Midbrain (tissue), 1 donor: ENCODE results near the gene CXorf38.

Experiments
- DNase-seq: peaks from one replicate; lab custom pipeline; 2025; lab: John Stamatoyannopoulos, UW

The CXorf38 gene

GRCh38 chrX:40647307-40648197, at the start of gene CXorf38:
CXorf38 (minus strand) TSS chrX:40647561; CDS start chrX:40647520, 41 bp downstream.
- DNase-seq = peak; percentile 84

GRCh38 chrX:40694802-40695201, 47.4 kb upstream of the CXorf38 start:
- DNase-seq = no peak

GRCh38 chrX:40688929-40689328, 41.6 kb upstream of the CXorf38 start:
- DNase-seq = no peak

- no peak for DNase-seq
These were observed 39.8 kb upstream of the CXorf38 start for GRCh38 chrX:40687169-40687568.

- no peak for DNase-seq
These were observed 38.1 kb upstream of the CXorf38 start for GRCh38 chrX:40685362-40685918.

- no peak for DNase-seq
These were observed 36.7 kb upstream of the CXorf38 start for GRCh38 chrX:40684092-40684491.

- no peak for DNase-seq
These were observed 35.9 kb upstream of the CXorf38 start for GRCh38 chrX:40683245-40683644.

- no peak for DNase-seq
These were observed 23.8 kb upstream of the CXorf38 start for GRCh38 chrX:40671126-40671525.

GRCh38 chrX:40663880-40664630, 16.7 kb upstream of the CXorf38 start:
- DNase-seq = no peak

GRCh38 chrX:40663078-40663740, 15.8 kb upstream of the CXorf38 start:
- no peak for DNase-seq

- DNase-seq = no peak
These were observed 14.1 kb upstream of the CXorf38 start for GRCh38 chrX:40661489-40661888.

- no peak for DNase-seq
These were observed 13.0 kb upstream of the CXorf38 start for GRCh38 chrX:40660381-40660780.

- no peak for DNase-seq
These were observed 6.2 kb upstream of the CXorf38 start for GRCh38 chrX:40653535-40653934.

GRCh38 chrX:40652664-40653063, 5.3 kb upstream of the CXorf38 start:
- no peak for DNase-seq

- peak; percentile 83 for DNase-seq
These were observed 4.4 kb upstream of the CXorf38 start for GRCh38 chrX:40651620-40652223.

GRCh38 chrX:40646489-40647306, 663 bp downstream of the CXorf38 start:
- peak; percentile 8 for DNase-seq

- DNase-seq = peak; percentile 29
These were observed 2.5 kb downstream of the CXorf38 start for GRCh38 chrX:40644821-40645358.

- DNase-seq = peak; percentile 5
These were observed 3.2 kb downstream of the CXorf38 start for GRCh38 chrX:40644176-40644575.

GRCh38 chrX:40637687-40638086, 9.7 kb downstream of the CXorf38 start:
- no peak for DNase-seq

- no peak for DNase-seq
These were observed 15.2 kb downstream of the CXorf38 start for GRCh38 chrX:40632199-40632598.

- no peak for DNase-seq
These were observed 18.9 kb downstream of the CXorf38 start for GRCh38 chrX:40628506-40628905.
